ENCODE results near the gene NOTCH1. TPM values are rescaled to one million over a fixed set of nuclear protein-coding genes. Genes with fewer than 3 reads are reported as not detected.

The NOTCH1 gene
- polyA plus RNA-seq, 2 of the 4 experiments (the other 2 are of a cell fraction), result 0.88 to 5.7 TPM

DNA sequence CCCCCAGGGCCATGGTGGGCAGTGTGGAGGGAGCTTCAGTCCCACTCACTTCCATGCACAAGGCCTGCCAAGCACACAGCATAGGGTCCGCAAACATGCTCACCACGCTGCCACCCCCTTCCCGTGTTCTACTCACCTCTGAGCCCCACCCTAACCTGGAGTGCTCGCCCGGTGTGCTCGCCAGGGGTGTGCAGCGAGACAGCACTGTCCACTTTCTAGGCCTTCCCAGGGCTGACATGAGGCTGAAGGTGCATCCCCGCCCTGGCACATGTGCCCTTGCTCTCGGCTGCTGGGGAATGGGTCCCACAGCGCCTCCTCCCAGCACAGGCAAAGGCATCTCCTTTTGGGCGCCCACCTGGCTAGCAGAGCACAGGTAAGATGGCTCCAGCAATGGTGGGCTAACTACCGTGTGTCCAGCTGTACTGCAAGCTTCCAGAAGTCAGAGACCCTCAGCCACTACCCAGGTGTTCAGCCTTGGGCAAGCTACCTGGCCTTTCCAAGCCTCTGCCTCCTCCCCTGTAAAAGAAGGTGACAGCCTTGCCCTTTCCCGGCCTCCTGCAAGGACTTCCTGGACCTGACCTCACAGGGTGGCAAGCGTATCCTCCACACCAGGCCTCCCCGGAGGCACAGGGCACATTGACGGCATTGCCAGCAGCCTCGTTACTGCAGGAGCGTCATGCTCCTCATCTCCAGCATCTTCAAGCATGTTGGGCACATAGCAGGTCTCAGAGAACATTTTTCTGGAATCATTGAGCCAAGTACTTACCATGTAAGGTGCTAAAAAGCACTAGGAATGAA lies 58.8 kb downstream of the NOTCH1 start:
- Histone ChIP-seq H3K4me2 (no peak overlapping the region), H3K4me1 (peaks cover 9% of the 10 kb centered on the region), H3K9me3 (no peaks in the 10 kb centered on the region), H3K27ac (no peak overlapping the region), H3K4me3 (no peak overlapping the region)
- 87% methylated on average over 16 of the region's 18 CpGs for WGBS (ENCODE audit: missing lambda C conversion rate)
- ChIA-PET CTCF (interaction anchor here (0.6 to 9.1 kb wide), 38 partner anchors 13 to 242 kb away, joined by 3 to 776 read pairs (median 8); no protein-coding TSS in a partner anchor), POLR2A (no interaction called here)
- TF ChIP-seq RAD21 (conservative IDR thresholded peaks at IDR 0.05 in 1 of 2, IDR thresholded peaks at IDR 0.05 in 1 of 2) (no peak), HOXA7 (CRISPR knock-in tag; IDR thresholded peaks at IDR 0.05) (no peak), HDAC2 (IDR thresholded peaks at IDR 0.05) (no peak), ZSCAN20 (CRISPR knock-in tag; IDR thresholded peaks at IDR 0.05) (no peak), CBX2 (IDR thresholded peaks at IDR 0.05; ENCODE audit: borderline replicate concordance, low read depth) (no peak), KDM5A (IDR thresholded peaks at IDR 0.05) (no peak), NPAS2 (CRISPR knock-in tag; IDR thresholded peaks at IDR 0.05; ENCODE audit: borderline replicate concordance) (no peak), TFCP2L1 (CRISPR knock-in tag; IDR thresholded peaks at IDR 0.05) (no peak), CHD4 (IDR thresholded peaks at IDR 0.05; ENCODE audit: borderline replicate concordance) (no peak), KDM1A (IDR thresholded peaks at IDR 0.05; ENCODE audit: low read depth) (no peak), ZFP36 (IDR thresholded peaks at IDR 0.05; ENCODE audit: borderline replicate concordance, partially characterized antibody) (no peak), EHMT2 (IDR thresholded peaks at IDR 0.05; ENCODE audit: low read depth) (no peak), HES2 (IDR thresholded peaks at IDR 0.05) (no peak), ZC3H11A (IDR thresholded peaks at IDR 0.05) (no peak), ELK1 (IDR thresholded peaks at IDR 0.05; ENCODE audit: low read depth, low read length) (no peak)
- TF ChIP-seq, protein P1, sequence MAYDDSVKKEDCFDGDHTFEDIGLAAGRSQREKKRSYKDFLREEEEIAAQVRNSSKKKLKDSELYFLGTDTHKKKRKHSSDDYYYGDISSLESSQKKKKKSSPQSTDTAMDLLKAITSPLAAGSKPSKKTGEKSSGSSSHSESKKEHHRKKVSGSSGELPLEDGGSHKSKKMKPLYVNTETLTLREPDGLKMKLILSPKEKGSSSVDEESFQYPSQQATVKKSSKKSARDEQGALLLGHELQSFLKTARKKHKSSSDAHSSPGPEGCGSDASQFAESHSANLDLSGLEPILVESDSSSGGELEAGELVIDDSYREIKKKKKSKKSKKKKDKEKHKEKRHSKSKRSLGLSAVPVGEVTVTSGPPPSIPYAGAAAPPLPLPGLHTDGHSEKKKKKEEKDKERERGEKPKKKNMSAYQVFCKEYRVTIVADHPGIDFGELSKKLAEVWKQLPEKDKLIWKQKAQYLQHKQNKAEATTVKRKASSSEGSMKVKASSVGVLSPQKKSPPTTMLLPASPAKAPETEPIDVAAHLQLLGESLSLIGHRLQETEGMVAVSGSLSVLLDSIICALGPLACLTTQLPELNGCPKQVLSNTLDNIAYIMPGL (CRISPR knock-in tag; IDR thresholded peaks at IDR 0.05; ENCODE audit: borderline replicate concordance), result no peak
- TF ChIP-seq, protein P2, sequence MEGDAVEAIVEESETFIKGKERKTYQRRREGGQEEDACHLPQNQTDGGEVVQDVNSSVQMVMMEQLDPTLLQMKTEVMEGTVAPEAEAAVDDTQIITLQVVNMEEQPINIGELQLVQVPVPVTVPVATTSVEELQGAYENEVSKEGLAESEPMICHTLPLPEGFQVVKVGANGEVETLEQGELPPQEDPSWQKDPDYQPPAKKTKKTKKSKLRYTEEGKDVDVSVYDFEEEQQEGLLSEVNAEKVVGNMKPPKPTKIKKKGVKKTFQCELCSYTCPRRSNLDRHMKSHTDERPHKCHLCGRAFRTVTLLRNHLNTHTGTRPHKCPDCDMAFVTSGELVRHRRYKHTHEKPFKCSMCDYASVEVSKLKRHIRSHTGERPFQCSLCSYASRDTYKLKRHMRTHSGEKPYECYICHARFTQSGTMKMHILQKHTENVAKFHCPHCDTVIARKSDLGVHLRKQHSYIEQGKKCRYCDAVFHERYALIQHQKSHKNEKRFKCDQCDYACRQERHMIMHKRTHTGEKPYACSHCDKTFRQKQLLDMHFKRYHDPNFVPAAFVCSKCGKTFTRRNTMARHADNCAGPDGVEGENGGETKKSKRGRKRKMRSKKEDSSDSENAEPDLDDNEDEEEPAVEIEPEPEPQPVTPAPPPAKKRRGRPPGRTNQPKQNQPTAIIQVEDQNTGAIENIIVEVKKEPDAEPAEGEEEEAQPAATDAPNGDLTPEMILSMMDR (IDR thresholded peaks at IDR 0.05), result no peak
- TF ChIP-seq, protein P3, sequence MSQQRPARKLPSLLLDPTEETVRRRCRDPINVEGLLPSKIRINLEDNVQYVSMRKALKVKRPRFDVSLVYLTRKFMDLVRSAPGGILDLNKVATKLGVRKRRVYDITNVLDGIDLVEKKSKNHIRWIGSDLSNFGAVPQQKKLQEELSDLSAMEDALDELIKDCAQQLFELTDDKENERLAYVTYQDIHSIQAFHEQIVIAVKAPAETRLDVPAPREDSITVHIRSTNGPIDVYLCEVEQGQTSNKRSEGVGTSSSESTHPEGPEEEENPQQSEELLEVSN (IDR thresholded peaks at IDR 0.05; ENCODE audit: borderline replicate concordance, low read depth), result no peak
- DNase-seq (ENCODE audit: low read depth in 1 of 2, low spot score in 1 of 2), result no peak
- FAIRE-seq, result no peak
- no peak for ATAC-seq

- ChIA-PET POLR2A (no interaction called here), CTCF (interaction anchor here (0.9 to 9.1 kb wide), 23 partner anchors 12 to 209 kb away, joined by 3 to 776 read pairs (median 8); no protein-coding TSS in a partner anchor)
- TF ChIP-seq MAZ (IDR thresholded peaks at IDR 0.05; ENCODE audit: borderline replicate concordance, low read depth, low read length) (no peak), POLR2AphosphoS2 (conservative IDR thresholded peaks at IDR 0.05; ENCODE audit: low read length) (no peak), ELK1 (IDR thresholded peaks at IDR 0.05; ENCODE audit: low read depth, low read length) (no peak), ZNF302 (CRISPR knock-in tag; IDR thresholded peaks at IDR 0.05) (no peak), MAX (IDR thresholded peaks at IDR 0.05) (no peak), TP53 (CRISPR knock-in tag; IDR thresholded peaks at IDR 0.05) (no peak), ESRRA (IDR thresholded peaks at IDR 0.05; ENCODE audit: borderline replicate concordance, low read length) (no peak), HOXB5 (CRISPR knock-in tag; IDR thresholded peaks at IDR 0.05) (no peak), EHF (CRISPR knock-in tag; IDR thresholded peaks at IDR 0.05) (no peak), HES2 (IDR thresholded peaks at IDR 0.05) (no peak), EHMT2 (IDR thresholded peaks at IDR 0.05; ENCODE audit: low read depth) (no peak), SMC3 (IDR thresholded peaks at IDR 0.05) (no peak), RARB (CRISPR knock-in tag; IDR thresholded peaks at IDR 0.05) (no peak), FOSL2 (IDR thresholded peaks at IDR 0.05) (no peak), FOSL2 (CRISPR knock-in tag; IDR thresholded peaks at IDR 0.05) (no peak)
Observed at GRCh38 chr9:136486131-136486530, 59.7 kb downstream of the NOTCH1 start.

More at GRCh38 chr9:136486131-136486530, 59.7 kb downstream of the NOTCH1 start:
- Histone ChIP-seq H3K9me3 (no peaks in the 10 kb centered on the region), H3K4me1 (peaks cover 15% of the 10 kb centered on the region), H3K4me3 (no peak overlapping the region), H3K27ac (no peak overlapping the region), H3K4me2 (no peak overlapping the region)
- ATAC-seq (no peak), DNase-seq (ENCODE audit: low read depth in 1 of 2, low spot score in 1 of 2) (no peak), FAIRE-seq (no peak)
- 83% methylated on average over 5 of the region's 7 CpGs for WGBS (ENCODE audit: missing lambda C conversion rate)
